ENCODE data around the gene ZNF57. TPM values are rescaled to one million over a fixed set of nuclear protein-coding genes. Genes with fewer than 3 reads are reported as not detected.
A peak's percentile ranks its signal among the peaks of the same experiment; 100 is the strongest.

The ZNF57 gene
- total and polyA plus RNA-seq, 9 of the 15 experiments (the other 6 are each of a cell fraction or from before 2014, with no cell fraction given) = 3.9 to 13.5 (median 7.8) TPM

DNA sequence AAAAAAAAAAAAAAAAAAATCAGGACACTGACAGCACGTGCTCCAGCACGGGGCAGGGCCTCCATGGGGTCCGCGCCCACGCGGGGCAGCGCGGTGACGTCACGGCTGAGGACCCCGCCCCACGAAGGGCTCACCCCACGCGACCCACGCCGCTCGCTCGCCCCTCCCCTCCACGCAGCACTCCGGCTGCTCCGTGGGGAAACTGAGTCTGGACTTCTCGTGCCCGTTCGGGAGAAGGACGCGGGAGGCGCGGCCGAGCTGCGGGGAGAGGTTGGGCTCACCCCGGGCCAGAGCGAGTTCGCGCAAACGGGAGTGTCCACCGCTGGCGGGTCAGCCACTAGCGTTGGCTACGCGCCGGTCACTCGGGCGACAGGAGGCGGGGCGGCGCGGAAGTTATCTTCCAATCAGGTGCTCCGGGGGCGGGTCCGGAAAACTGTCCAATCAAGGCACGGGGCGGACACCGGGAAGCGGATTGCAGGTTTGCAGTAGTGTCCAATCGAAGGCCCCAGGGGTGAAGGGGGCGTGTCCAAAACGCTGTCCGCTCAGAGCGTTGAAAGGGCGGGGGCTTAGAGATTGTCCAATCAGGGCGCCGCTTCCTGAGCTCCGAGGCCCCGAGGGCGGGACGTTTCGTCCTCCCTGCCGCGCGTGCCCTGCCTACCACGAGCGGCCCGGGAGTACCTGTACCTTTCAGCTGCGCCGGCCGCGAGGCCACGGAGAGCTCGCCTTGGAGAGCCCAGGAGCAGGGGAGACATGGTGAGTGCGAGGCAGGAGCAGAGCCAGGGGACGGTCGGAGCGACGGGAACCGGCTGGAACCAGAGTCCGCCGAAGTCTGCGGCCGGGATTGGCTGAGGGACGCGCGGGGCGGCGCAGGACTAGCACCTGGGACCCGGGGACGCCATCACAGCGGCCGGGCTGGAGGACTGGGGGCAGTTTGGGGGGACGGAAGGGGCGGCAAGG lies at the start of gene ZNF57 (continued):
- TF ChIP-seq, protein P1, sequence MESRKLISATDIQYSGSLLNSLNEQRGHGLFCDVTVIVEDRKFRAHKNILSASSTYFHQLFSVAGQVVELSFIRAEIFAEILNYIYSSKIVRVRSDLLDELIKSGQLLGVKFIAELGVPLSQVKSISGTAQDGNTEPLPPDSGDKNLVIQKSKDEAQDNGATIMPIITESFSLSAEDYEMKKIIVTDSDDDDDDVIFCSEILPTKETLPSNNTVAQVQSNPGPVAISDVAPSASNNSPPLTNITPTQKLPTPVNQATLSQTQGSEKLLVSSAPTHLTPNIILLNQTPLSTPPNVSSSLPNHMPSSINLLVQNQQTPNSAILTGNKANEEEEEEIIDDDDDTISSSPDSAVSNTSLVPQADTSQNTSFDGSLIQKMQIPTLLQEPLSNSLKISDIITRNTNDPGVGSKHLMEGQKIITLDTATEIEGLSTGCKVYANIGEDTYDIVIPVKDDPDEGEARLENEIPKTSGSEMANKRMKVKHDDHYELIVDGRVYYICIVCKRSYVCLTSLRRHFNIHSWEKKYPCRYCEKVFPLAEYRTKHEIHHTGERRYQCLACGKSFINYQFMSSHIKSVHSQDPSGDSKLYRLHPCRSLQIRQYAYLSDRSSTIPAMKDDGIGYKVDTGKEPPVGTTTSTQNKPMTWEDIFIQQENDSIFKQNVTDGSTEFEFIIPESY (CRISPR knock-in tag; IDR thresholded peaks at IDR 0.05) = peak; percentile 80
- TF ChIP-seq EP400 (IDR thresholded peaks at IDR 0.05) (peak; percentile 78; the same call in 1 of the 2 replicates), FOXJ3 (CRISPR knock-in tag; IDR thresholded peaks at IDR 0.05) (no peak), ZNF282 (CRISPR knock-in tag; IDR thresholded peaks at IDR 0.05) (no peak), TAF7 (tag; IDR thresholded peaks at IDR 0.05) (no peak), U2AF1 (optimal IDR thresholded peaks at IDR 0.05; ENCODE audit: low read depth, low read length) (peak; percentile 56), SNRNP70 (optimal IDR thresholded peaks at IDR 0.05; ENCODE audit: low read depth, low read length) (no peak), ZBTB1 (CRISPR knock-in tag; IDR thresholded peaks at IDR 0.05; ENCODE audit: borderline replicate concordance, low read depth) (peak; percentile 75), CTBP1 (IDR thresholded peaks at IDR 0.05; ENCODE audit: borderline replicate concordance) (peak; percentile 48; the same call in 1 of the 2 replicates), RFX5 (IDR thresholded peaks at IDR 0.05; ENCODE audit: low read depth, low read length) (no peak), JUN (IDR thresholded peaks at IDR 0.05; ENCODE audit: borderline replicate concordance, low read depth, low read length) (no peak), JUN (CRISPR knock-in tag; IDR thresholded peaks at IDR 0.05; ENCODE audit: borderline replicate concordance) (peak; percentile 89)
- TF ChIP-seq, protein P2, sequence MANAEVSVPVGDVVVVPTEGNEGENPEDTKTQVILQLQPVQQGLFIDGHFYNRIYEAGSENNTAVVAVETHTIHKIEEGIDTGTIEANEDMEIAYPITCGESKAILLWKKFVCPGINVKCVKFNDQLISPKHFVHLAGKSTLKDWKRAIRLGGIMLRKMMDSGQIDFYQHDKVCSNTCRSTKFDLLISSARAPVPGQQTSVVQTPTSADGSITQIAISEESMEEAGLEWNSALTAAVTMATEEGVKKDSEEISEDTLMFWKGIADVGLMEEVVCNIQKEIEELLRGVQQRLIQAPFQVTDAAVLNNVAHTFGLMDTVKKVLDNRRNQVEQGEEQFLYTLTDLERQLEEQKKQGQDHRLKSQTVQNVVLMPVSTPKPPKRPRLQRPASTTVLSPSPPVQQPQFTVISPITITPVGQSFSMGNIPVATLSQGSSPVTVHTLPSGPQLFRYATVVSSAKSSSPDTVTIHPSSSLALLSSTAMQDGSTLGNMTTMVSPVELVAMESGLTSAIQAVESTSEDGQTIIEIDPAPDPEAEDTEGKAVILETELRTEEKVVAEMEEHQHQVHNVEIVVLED (CRISPR knock-in tag; IDR thresholded peaks at IDR 0.05) = peak; percentile 51
- TF ChIP-seq, protein P3, sequence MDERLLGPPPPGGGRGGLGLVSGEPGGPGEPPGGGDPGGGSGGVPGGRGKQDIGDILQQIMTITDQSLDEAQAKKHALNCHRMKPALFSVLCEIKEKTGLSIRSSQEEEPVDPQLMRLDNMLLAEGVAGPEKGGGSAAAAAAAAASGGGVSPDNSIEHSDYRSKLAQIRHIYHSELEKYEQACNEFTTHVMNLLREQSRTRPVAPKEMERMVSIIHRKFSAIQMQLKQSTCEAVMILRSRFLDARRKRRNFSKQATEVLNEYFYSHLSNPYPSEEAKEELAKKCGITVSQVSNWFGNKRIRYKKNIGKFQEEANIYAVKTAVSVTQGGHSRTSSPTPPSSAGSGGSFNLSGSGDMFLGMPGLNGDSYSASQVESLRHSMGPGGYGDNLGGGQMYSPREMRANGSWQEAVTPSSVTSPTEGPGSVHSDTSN (CRISPR knock-in tag; IDR thresholded peaks at IDR 0.05; ENCODE audit: low read depth) = no peak
- TF ChIP-seq, protein P3 (tag; conservative IDR thresholded peaks at IDR 0.05; ENCODE audit: low read depth) = no peak
- TF ChIP-seq, protein P4, sequence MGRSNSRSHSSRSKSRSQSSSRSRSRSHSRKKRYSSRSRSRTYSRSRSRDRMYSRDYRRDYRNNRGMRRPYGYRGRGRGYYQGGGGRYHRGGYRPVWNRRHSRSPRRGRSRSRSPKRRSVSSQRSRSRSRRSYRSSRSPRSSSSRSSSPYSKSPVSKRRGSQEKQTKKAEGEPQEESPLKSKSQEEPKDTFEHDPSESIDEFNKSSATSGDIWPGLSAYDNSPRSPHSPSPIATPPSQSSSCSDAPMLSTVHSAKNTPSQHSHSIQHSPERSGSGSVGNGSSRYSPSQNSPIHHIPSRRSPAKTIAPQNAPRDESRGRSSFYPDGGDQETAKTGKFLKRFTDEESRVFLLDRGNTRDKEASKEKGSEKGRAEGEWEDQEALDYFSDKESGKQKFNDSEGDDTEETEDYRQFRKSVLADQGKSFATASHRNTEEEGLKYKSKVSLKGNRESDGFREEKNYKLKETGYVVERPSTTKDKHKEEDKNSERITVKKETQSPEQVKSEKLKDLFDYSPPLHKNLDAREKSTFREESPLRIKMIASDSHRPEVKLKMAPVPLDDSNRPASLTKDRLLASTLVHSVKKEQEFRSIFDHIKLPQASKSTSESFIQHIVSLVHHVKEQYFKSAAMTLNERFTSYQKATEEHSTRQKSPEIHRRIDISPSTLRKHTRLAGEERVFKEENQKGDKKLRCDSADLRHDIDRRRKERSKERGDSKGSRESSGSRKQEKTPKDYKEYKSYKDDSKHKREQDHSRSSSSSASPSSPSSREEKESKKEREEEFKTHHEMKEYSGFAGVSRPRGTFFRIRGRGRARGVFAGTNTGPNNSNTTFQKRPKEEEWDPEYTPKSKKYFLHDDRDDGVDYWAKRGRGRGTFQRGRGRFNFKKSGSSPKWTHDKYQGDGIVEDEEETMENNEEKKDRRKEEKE (IDR thresholded peaks at IDR 0.05; ENCODE audit: borderline replicate concordance in 1 of 2, control insufficient read depth in 1 of 2, low read depth in 2 of 2, low read length in 1 of 2) = no peak

All from K562 (cell line).